T follicular helper cell (primary cell): ENCODE results near the gene NSG1.
"Not testable (repeated sequence)": the region's sequence is repeated elsewhere in the genome, so short reads cannot be mapped to it uniquely, and the experiment has no call there.

Experiments used
- DNase-seq: peaks from one replicate; pipeline ENCODE4 v3.0.0-alpha.2; 2020; ENCODE audit warnings: low read depth

NSG1 gene

DNA sequence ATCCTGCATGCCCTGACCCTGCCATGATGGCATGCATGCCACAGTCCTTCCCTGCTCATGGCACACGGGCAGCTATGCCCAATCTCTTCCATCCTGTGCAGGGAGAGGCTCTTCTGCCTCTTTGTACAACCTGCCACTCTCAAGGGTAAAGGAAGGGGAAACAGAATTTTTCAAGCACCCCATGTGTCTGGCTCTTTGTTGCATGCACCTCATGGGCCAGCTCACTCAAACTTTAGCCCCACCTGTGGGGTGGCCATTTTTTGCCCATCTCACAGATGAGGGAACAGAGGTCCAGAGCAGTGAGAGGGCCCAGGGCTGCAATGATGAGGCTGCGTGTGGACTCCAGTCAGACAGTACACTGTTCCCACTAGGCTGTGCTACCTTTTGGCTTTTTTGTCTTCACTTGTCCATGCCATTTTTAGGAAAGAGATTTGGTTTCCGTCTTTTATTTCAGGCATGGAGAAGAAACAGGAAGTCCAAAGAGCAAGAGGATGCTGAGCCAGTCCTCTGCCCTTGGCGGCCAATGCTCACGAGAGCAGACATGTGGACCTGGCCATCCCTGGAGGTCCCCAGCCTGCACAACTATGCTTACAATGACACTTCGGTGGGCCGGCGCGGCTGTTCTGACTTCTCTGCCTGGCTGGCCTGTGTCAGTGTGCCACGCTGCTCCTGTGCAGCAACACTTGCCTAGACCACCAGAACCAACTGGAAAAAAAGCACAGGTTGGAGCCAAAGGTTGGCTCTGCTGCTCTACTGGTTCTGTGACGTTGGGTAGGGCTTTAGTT, 45.6 kb downstream of the NSG1 start:
- DNase-seq = no peak

DNA sequence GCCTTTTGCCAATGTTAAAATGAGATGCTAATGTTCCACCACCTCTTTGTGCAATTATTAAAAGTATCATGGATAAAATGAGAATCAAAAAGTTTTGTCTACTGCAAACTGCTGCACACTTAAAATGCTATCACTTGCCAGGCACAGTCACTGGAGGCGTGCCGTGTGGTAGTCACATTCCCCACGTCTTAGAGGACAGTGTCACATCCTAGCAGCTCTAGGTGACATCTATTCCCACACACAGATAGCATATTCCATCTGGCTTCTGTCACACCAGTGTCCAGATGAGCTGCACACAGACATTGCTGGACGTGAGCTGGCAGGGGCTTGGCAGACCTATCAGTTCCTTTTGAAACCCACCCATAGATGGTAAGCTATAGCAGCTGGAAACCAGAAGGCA, 47.0 kb downstream of the NSG1 start:
- no peak for DNase-seq

DNA sequence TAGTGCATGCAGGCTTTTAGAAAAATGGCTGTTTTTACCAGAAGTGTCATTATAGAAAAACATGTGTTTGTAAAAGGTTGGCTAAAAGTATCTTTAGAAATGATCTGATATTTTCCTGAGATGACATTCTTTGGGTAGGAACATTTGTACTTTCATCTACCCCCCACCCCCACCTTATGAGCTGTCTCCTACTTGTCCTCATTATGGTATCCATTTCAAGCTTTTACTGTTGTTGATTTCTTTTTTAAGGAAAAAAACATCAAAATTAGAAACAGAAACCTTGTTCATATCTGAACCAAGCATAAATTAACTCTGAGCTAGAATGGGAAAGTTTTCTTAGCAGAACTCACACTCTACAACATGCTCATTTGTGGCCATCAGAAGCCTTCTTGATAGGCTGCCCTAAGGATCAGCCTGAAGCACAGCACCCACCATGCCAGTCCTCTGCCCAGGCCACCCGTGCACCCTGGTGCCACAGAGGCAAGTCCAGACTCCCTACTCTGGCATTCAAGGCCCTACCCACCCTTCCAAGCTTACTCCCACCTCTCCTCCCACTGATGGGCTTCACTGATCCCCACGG, 49.4 kb downstream of the NSG1 start:
- no peak for DNase-seq

DNA sequence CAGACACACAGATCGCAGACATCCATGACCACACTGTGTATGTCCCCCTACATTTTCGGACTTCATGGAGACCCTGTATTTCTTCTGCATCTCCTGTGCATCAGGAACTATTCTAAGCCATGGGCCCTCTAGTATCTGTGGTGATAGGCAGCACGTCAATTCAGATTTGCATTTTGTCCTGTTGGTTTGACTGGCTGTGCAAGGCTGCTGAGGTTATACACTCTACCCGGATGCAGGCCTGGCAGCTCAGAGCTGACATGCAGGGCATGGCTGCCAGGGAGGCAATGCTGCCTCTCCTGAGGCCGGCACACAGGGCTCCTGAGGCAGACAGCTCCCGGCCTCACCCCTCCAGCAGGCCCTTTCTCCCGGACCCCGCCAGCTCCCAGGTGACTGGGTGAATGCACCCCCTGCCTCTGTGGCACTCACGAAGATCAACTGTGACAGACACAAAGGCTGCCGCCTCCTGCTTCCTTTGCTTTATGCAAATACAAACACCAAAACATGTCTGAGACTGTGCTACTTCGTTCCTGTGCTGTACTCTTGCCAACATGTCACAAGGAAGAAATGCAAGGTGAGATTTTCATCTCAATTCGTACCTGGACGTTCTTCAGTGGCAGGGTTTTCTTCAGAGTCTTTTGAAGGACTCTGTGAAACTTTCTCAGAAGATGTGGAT, 51.0 kb downstream of the NSG1 start:
- DNase-seq = no peak

DNA sequence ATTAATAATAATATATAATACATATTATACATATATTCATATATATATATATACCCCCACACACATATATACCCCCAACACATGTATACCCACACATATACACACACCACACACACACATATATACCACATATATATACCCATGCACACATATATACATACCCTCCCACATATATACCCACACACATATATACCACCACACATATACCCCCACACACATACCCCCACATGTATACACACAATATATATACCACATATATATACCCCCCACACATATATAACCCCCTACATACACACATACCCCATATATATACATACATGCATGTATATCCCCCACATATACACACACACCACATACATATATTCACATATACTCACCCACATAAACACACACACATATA, 52.0 kb downstream of the NSG1 start:
- DNase-seq = no peak

DNA sequence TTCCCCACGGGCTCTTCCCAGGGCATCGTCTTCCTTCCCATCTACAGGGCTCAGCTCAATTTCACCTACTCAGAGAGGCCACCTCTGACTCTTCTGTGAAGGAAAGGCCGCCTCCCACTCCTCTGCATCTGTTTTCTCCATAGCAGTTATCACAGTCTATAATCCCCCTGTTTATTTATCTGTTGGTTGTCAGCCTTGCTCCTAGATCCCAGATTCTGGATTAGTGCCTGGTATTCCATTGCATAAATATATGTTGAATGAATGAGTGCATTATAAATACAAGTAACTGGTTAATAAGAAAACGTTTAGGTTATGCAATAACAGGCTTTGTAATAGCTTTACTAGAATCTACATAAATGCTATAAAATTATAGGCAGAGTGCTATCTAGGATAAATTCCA, 52.9 kb downstream of the NSG1 start:
- DNase-seq = no peak

DNA sequence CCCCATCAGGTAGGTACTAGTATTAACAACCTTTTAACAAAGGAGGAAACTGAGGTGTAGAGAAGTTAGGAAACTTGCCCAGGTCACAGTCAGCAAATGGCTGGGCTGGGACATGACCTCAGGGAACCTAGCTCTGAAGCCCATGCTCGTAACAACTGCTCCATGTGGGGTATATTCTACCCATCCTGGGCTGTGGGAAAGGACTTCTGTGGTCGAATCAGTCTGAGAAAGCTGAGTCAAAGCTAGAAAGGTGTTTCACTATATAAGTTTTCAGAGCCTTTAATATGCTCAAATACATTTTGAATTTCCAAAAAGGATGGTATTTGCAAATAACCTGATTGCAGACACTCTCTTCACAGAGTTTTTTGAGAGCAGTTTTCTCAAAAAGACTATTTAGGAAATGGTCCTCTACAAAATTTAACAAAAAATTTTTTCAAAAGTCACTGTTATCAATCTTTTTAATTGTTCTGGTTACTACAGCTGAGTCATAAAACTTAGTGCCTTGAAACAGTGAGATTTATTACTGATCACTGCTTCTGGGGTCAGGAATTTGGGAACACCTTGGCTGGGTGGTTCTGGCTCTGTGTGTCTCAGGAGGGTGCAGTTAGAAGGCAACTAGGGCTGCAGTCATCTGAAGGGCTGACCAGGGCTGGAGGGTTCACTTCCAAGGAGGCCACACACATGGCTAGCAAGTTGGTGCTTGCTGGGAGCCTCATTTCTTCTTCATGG, 53.6 kb downstream of the NSG1 start:
- no peak for DNase-seq

DNA sequence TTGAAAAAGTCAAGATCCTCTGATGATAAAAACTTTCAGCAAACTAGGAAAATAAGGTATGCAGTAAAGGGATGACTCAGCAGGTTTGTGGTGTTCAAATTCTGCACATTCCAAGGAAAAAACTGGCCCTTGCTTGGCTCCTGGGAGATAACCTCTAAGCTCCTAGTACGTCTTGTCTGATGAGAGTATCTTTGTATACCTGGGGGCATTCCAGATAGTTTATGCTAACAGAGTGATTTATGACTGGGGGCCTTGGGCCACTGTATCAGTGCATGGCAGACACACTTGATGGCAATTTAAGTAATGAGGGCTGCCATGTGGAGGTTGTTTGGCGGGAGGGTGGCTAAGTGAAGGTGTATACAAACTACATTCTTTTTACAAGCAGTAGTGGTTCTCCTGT, 56.9 kb downstream of the NSG1 start:
- DNase-seq = no peak

DNA sequence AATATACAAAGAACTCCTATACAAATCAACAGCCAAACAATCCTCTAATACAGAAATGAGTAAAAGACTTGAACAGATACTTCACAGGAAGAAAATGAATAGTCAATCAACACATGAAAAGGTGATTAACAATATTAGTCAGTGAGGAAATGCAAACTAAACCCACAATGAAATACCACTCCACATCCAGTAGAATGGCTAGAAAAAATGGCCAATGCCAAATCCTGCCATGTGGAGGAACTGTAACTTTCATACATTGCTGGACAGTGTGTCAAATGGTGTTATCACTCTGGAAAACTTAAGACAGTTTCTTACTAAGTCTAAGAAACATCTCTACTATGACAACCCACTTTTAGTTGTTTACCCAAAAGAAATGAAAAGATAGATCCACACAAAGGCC, 59.5 kb downstream of the NSG1 start:
- DNase-seq = no peak

DNA sequence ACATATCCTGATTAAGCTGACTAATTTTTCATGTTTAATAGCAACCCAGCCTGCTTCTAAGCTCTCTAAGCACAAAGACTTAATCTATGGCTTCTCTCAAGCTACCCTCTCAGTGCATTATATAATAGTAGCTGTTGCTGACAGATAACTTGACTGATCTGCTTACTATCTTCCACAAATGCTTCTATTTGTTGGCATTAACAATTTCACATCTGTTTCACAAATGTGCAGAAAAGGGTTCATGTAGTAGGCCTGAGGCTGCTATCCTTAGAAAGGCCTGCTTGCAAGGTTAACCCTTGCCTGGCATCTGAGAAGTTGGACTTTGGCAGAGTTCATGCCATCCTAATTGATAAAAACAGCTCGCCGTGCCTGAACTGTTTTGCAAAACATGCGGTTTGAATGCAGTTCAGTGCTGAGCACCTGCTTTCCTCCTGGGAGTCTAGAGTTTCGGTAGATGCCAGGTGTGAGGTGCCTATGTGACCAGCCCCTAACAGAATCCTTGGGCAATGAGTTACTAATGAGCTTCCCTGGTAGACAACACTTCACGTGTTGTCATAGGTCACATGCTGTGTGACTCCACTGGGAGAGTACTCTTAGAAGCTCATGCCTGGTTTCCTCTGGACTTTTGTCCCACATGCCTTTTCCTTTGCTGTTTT, 68.4 kb downstream of the NSG1 start:
- DNase-seq = no peak

DNA sequence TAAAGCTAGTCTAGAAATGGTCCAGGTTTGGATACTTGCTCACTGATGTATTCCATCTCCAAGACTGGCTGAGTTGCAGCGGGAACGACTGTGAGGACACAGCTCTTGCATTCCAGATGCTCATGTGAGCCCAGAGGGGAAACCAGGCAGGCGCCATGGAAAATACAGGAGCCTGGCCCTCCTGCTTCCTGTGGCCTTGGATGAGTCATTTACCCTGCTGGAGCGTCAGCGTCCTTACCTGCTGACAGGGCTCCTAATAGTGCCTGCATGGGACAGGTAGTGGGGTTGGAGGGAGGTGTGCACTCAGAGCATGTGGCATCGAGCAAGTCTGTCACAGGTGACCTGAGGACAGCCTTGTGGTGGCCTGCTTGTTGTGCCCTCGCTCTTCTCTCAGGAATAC, 69.4 kb downstream of the NSG1 start:
- DNase-seq = no peak

DNA sequence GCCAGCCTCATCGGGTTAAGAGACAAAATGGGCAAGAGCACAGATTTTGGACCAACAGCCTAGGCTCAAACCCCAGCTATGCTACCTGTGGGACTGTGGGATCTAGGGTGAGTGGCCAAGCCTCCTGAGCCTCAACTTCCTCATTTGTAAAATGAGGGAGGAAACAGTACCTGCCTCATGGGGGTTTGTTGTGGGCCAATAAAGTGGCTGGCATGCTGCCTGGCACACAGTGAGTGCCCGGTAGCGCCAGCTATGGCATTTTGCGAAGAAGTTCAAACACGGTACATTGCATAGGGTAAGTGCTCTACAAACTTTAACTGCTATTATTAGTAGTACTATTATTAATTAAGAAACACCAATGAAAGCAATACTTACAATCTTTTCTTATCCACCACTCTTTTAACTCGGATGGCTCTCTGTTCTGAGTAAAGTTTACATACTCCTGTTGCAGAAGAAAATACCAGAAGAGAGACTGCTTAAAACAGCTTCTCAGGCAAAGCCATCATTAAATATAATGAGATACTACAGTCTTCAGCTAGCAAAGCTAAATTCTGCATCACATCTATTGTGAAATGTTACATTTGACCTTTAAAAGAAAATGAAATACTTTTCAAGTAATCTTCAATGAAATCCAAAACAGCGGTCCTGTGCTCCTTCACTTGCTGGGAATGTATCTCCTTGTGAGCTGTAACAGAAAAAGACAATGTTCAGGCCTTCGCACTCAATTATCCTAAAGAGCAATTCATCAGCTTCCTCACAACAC, 70.1 kb downstream of the NSG1 start:
- DNase-seq = no peak

DNA sequence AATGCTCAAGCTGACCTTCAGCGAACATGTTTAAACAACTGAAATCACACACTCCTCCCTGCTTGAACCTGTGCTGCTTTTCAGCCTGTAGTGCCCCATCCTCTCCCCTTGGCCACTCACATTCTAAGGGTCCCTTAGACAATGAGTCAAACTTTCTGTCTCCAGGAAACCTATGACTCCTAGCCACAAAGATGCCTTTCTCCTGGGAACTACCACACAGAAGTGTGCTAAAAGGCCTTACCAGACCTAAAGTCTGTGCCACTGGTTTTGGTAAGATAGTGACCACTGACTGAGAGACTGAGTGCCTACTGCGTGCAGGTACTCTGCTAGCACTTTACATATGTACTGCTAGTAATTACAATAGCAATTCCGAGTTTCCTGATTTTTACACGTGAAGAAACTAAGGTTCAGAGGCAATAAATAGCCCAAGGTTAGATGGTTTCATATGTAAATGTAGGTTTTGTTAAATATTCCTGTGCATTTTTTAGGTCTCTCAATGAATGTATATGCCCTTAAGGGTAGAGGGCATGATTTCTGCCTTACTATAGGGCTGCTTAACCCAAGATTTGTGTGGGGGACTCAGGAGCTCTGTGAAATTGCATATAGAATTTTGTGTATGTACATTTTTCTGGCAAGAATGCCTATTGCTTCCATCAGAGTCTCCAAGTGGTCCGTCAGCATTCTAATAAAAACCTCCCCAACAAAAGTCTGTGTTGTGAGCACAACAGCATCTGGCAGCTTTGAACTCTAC, 71.1 kb downstream of the NSG1 start:
- no peak for DNase-seq

DNA sequence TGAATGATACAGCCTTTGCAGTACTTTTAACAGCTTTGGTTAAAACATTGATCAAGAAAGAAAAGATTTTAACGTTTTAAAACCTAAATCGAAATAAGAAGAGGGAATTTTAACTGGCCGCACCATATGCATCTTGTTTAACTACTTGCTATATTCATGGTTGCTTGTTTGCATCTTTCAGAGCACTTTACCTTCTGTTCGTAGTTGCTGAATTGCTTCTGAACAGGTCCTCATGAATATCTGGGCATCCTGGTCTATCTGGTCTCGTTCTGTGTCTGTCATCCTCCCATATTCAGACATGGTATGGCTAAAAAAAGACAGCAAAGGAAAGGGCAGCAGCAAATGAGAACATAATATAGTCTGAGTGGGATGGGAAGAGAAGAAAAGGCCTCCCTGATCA, 72.3 kb downstream of the NSG1 start:
- DNase-seq = no peak

DNA sequence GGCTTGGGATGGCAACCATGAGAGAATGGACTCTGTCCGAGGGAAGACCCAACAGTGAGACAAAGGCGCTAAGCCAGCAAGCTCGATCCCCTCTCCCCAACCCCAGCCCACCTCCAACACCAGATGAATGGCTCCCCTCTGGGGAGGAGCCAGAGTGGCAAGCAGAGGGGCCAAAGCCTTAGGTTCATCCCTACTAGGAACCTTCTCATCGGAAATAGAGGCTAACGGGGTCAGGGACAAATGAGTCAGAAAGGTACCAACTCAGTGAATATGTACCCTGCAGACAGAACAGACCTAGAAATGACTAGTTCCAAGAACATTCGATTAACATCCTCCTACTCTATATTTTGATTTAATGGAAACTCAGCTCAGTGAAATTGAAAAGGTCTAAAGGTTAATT, 73.9 kb downstream of the NSG1 start:
- DNase-seq = no peak

DNA sequence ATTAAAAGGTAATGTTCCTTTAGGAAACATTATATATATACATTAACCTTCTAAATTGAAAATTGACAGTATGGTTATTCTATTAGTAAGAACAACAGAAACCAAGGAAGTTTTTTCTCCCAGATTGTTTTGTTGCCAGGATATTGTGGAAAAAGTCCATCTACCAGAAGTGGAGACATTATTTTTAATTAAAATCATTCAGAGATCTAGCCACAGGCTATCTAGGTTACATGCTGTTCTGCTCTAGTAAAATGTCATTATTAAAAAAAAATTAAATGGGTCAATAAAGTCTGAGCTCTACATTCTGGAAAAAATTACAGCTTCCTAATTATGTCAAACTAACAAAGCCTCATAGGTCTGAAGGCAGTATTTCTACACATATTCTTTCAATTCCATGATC, 74.3 kb downstream of the NSG1 start:
- DNase-seq = no peak

DNA sequence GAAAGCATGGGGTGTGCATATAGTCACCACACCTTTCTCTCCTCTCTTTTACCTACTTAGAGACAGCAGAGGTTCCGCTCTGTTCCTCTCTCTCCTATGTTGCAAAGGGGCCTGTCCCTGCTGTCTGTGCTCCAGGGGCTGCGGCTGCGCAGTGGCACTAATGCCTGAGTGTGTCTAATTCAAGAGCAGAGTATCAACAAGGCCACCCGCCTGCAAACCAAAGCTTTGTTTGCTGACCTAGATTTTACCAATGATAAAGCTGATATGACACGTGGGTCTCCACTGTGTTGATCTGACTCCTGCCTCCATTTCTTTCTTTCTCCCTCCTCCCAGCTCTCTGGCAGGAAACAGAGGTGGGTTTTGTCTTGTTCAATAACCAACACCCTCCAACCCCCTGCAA, 74.9 kb downstream of the NSG1 start:
- peak; percentile 45 for DNase-seq

DNA sequence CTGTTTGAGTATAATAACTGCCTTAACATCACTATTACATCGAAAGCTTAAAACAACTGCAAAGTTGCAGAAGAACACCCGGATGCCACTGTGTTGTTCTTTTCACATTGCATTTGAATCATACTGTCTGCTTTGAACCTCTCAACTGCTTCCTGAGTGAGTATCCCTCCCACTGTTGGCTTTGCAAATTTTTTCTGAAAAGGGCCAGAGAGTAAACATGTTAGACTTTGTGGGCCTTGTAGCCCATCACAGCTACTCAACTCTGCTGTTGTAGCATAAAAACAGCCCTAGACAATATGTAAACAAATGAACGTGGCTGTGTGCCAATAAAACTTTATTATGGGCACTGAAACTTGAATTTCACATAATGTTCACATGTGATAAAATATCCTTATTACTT, 76.1 kb downstream of the NSG1 start:
- no peak for DNase-seq

DNA sequence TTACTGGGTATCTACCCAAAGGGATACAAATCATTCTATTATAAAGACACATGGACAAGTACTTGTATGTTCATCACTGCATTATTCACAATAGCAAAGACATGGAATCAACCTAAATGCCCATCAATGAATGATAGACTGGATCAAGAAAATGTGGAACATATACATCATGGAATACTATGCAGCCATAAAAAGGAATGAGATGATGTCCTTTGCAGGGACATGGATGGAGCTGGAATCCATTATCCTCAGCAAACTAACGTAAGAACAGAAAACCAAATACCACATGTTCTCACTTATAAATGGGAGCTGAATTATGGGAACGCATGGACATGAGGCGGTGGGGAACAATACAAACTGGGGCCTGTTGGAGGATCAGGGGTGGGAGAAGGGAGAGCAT, 78.3 kb downstream of the NSG1 start:
- DNase-seq = not testable (repeated sequence)
